ENCODE results near the gene PCED1B. TPM values are rescaled to one million over a fixed set of nuclear protein-coding genes. Genes with fewer than 3 reads are reported as not detected.

PCED1B gene
- polyA plus RNA-seq, 1 donor (not counting 4 experiments of a cell fraction or from before 2014, with no cell fraction given) = 3.2 TPM

DNA sequence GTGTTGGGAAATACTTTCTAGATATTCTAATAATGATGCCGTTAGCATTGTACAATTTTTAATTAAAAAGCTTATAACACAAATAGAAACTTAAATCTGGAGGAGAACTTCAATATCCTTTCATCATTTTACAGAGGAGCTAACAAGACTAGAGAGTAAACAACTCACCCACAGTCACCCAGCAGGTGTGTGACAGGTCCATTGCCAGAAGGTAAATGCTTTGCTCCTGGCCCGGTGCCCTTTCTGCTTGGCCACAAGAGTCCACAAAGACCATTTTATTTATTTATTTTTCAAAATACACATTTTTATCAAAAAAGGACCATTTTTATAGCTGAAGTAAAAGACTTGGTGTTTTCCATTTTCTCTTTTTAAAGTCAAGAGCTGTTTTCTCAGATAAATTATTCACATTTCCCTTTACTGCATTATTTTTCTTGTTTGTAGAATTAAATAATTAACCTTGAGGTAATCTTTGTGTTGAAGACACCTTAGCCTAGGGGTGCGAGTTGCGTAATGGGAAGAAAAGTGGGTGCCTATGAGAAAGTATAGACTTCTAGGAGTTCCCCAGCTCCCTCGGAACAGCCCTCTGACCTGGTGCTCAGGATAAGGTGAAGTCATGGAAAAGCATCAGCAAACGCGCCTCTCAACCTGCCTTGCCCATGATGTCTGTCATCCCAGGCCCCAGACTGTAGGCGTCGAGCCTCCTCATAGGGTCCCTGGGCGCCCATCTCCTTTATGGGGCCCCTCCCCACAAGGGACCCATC is 26.7 kb downstream of the PCED1B start:
- no peaks in the 10 kb centered on the region for H3K9me3 ChIP-seq (ENCODE audit: control insufficient read depth, low read depth, low read length)
- H3K27me3 ChIP-seq (ENCODE audit: control insufficient read depth, extremely low read depth, insufficient read depth, low read length) = no peaks in the 10 kb centered on the region
- dilution Hi-C loops (cut with MboI; ENCODE audit: extremely low pct_ligation_motif_present, low sequenced_read_pairs) = no loop called here
- H2AFZ ChIP-seq (ENCODE audit: control insufficient read depth, low read length) = no peak overlapping the region
- no peak for FAIRE-seq
- H3K36me3 ChIP-seq (ENCODE audit: control insufficient read depth in 2 of 2, extremely low read depth in 1 of 2, insufficient read depth in 2 of 2, low read length in 2 of 2) = peaks cover 6 to 17% of the 10 kb centered on the region in 2 experiments
- H3K4me1 ChIP-seq (ENCODE audit: control insufficient read depth, extremely low read depth, insufficient read depth, low read length) = no peaks in the 10 kb centered on the region
- no peak overlapping the region for H3K27ac ChIP-seq (ENCODE audit: control insufficient read depth, insufficient read depth, low read length)
- no peak overlapping the region for H3K4me2 ChIP-seq (ENCODE audit: control insufficient read depth, extremely low read depth, insufficient read depth, low read depth, low read length)
- TF ChIP-seq EZH2 (IDR thresholded peaks at IDR 0.05; ENCODE audit: low read length) = no peak
- TF ChIP-seq, protein P1, sequence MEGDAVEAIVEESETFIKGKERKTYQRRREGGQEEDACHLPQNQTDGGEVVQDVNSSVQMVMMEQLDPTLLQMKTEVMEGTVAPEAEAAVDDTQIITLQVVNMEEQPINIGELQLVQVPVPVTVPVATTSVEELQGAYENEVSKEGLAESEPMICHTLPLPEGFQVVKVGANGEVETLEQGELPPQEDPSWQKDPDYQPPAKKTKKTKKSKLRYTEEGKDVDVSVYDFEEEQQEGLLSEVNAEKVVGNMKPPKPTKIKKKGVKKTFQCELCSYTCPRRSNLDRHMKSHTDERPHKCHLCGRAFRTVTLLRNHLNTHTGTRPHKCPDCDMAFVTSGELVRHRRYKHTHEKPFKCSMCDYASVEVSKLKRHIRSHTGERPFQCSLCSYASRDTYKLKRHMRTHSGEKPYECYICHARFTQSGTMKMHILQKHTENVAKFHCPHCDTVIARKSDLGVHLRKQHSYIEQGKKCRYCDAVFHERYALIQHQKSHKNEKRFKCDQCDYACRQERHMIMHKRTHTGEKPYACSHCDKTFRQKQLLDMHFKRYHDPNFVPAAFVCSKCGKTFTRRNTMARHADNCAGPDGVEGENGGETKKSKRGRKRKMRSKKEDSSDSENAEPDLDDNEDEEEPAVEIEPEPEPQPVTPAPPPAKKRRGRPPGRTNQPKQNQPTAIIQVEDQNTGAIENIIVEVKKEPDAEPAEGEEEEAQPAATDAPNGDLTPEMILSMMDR (optimal IDR thresholded peaks at IDR 0.05 in 1 of 3, IDR thresholded peaks at IDR 0.05 in 1 of 3, conservative IDR thresholded peaks at IDR 0.05 in 1 of 3; ENCODE audit: extremely low read depth in 1 of 3, insufficient read depth in 2 of 3, low read length in 3 of 3) = no peak
- no peaks in the 10 kb centered on the region for H3K9me1 ChIP-seq (ENCODE audit: control insufficient read depth, extremely low read depth, insufficient read depth, low read length)
- no peaks in the 10 kb centered on the region for H4K20me1 ChIP-seq (ENCODE audit: control insufficient read depth, extremely low read depth, insufficient read depth, low read length)
- H3K79me2 ChIP-seq (ENCODE audit: control insufficient read depth, insufficient read depth, low read length) = no peaks in the 10 kb centered on the region
- H3K9ac ChIP-seq (ENCODE audit: control insufficient read depth, extremely low read depth, insufficient read depth, low read length) = no peak overlapping the region
- no peak for DNase-seq (ENCODE audit: low read depth, low spot score)
- no peak overlapping the region for H3K4me3 ChIP-seq (ENCODE audit: control insufficient read depth in 2 of 3, extremely low read depth in 1 of 3, insufficient read depth in 2 of 3, low read depth in 1 of 3, low read length in 3 of 3)

DNA sequence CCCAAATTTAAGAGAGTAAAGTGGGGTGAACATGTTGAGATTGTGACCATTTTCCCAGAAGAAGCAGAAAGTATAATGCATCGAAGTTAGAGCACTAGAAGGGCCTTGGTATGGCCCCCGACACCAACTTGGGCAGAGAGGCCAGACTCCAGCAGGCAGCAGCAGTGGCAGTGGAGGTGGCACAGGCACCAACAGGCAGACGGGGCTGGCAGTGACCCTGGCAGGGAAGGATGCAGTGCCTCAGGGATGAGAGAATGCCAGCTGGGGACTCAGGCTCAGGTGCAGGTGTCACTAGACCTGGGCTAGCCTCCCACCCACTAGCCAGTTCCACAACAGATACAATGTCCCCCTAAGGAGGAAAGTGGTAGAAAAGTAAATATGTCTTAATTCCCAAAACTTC is 28.0 kb downstream of the PCED1B start:
- no peak overlapping the region for H2AFZ ChIP-seq (ENCODE audit: control insufficient read depth, low read length)
- TF ChIP-seq EZH2 (IDR thresholded peaks at IDR 0.05; ENCODE audit: low read length) = no peak
- TF ChIP-seq, protein P1 (optimal IDR thresholded peaks at IDR 0.05 in 1 of 3, IDR thresholded peaks at IDR 0.05 in 1 of 3, conservative IDR thresholded peaks at IDR 0.05 in 1 of 3; ENCODE audit: extremely low read depth in 1 of 3, insufficient read depth in 2 of 3, low read length in 3 of 3) = no peak
- dilution Hi-C loops (cut with MboI; ENCODE audit: extremely low pct_ligation_motif_present, low sequenced_read_pairs) = no loop called here
- peaks cover 6 to 20% of the 10 kb centered on the region in 2 experiments for H3K36me3 ChIP-seq (ENCODE audit: control insufficient read depth in 2 of 2, extremely low read depth in 1 of 2, insufficient read depth in 2 of 2, low read length in 2 of 2)
- H3K9me1 ChIP-seq (ENCODE audit: control insufficient read depth, extremely low read depth, insufficient read depth, low read length) = no peaks in the 10 kb centered on the region
- no peaks in the 10 kb centered on the region for H4K20me1 ChIP-seq (ENCODE audit: control insufficient read depth, extremely low read depth, insufficient read depth, low read length)
- DNase-seq (ENCODE audit: low read depth, low spot score) = no peak
- no peak overlapping the region for H3K4me3 ChIP-seq (ENCODE audit: control insufficient read depth in 2 of 3, extremely low read depth in 1 of 3, insufficient read depth in 2 of 3, low read depth in 1 of 3, low read length in 3 of 3)
- H3K27me3 ChIP-seq (ENCODE audit: control insufficient read depth, extremely low read depth, insufficient read depth, low read length) = no peaks in the 10 kb centered on the region
- H3K27ac ChIP-seq (ENCODE audit: control insufficient read depth, insufficient read depth, low read length) = no peak overlapping the region
- FAIRE-seq = no peak
- no peaks in the 10 kb centered on the region for H3K9me3 ChIP-seq (ENCODE audit: control insufficient read depth, low read depth, low read length)
- H3K4me1 ChIP-seq (ENCODE audit: control insufficient read depth, extremely low read depth, insufficient read depth, low read length) = peaks cover 2% of the 10 kb centered on the region
- H3K79me2 ChIP-seq (ENCODE audit: control insufficient read depth, insufficient read depth, low read length) = no peaks in the 10 kb centered on the region
- H3K4me2 ChIP-seq (ENCODE audit: control insufficient read depth, extremely low read depth, insufficient read depth, low read depth, low read length) = no peak overlapping the region
- no peak overlapping the region for H3K9ac ChIP-seq (ENCODE audit: control insufficient read depth, extremely low read depth, insufficient read depth, low read length)

Measured in keratinocyte (primary cell).